OCI-LY3 (cell line): ENCODE data around the gene BAG3.
"Not testable (repeated sequence)": the region's sequence is repeated elsewhere in the genome, so short reads cannot be mapped to it uniquely, and the experiment has no call there.

ENCODE experiments used
- H2AFZ ChIP-seq: fragments of 200-600, 300-600 bp; shearing (Covaris generic); 2 replicates; pipeline ENCODE4 v1.6.0; 2014; ENCODE audit warnings: antibody characterized with exemption, low read depth, low read length
- H3K27ac ChIP-seq: fragments of 200-600, 300-600 bp; sonication (generic); 2 replicates; pipeline ENCODE4 v1.5.1; 2014; ENCODE audit warnings: mild to moderate bottlenecking, low read length, moderate library complexity, mixed read lengths
- H3K27me3 ChIP-seq: fragments of 200-600, 300-600 bp; sonication (generic); 2 replicates; pipeline ENCODE4 v1.6.1; 2014; ENCODE audit warnings: low read depth, low read length, mixed read lengths
- H3K36me3 ChIP-seq: fragments of 200-600, 300-600 bp; sonication (generic); replicated peaks from 2 replicates; pipeline ENCODE3; 2014; ENCODE audit warnings: low read depth, low read length, mixed read lengths
- H3K4me1 ChIP-seq: fragments of 300-600, 200-600 bp; sonication (generic); 2 replicates; pipeline ENCODE4 v1.6.1; 2014; ENCODE audit warnings: low read length, mixed read lengths
- H3K4me2 ChIP-seq: fragments of 200-600, 300-600 bp; sonication (generic); 2 replicates; pipeline ENCODE4 v1.6.1; 2014; ENCODE audit warnings: low read length, mixed read lengths
- H3K4me3 ChIP-seq: fragments of 300-600, 200-600 bp; sonication (generic); 2 replicates; pipeline ENCODE4 v1.5.1; 2014; ENCODE audit warnings: antibody characterized with exemption, mild to moderate bottlenecking, low read length, moderate library complexity
- H3K79me2 ChIP-seq: fragments of 300-600, 200-600 bp; shearing (Covaris generic); 2 replicates; pipeline ENCODE4 v1.6.1; 2014; ENCODE audit warnings: mild to moderate bottlenecking, low read length, mixed read lengths
- H3K9ac ChIP-seq: fragments of 300-600, 200-600 bp; shearing (Covaris generic); 2 replicates; pipeline ENCODE4 v1.6.0; 2014; ENCODE audit warnings: mild to moderate bottlenecking, low read length, moderate library complexity
- H3K9me3 ChIP-seq: fragments of 200-600, 300-600 bp; shearing (Covaris generic); 2 replicates; pipeline ENCODE4 v1.6.1; 2014; ENCODE audit warnings: low read length, mixed read lengths; ENCODE audit not compliant: insufficient read depth
- H4K20me1 ChIP-seq: fragments of 200-600, 300-600 bp; sonication (generic); 2 replicates; pipeline ENCODE4 v1.6.1; 2016; ENCODE audit warnings: low read length, mixed read lengths; ENCODE audit not compliant: insufficient read depth
- CTCF ChIP-seq: fragments of 200-600, 300-600 bp; sonication (generic); IDR thresholded peaks from 2 replicates; pipeline ENCODE4 v1.5.1; 2014; ENCODE audit warnings: antibody characterized with exemption, low read length, low read depth
- EZH2phosphoT487 ChIP-seq: fragments of 200-600 bp; shearing (Covaris generic); IDR thresholded peaks from 2 replicates; pipeline ENCODE4 v1.6.1; 2018; ENCODE audit warnings: antibody characterized with exemption, mixed run types, low read depth

Gene BAG3

GRCh38 chr10:119614686-119615085 lies 36.5 kb upstream of the BAG3 start:
- no peak overlapping the region for H2AFZ ChIP-seq
- no peak overlapping the region for H3K9ac ChIP-seq
- no peaks in the 10 kb centered on the region for H3K79me2 ChIP-seq
- TF ChIP-seq EZH2phosphoT487 = no peak
- no peak for TF ChIP-seq CTCF
- H3K4me3 ChIP-seq = no peak overlapping the region
- H3K36me3 ChIP-seq = no peaks in the 10 kb centered on the region
- H3K4me2 ChIP-seq = no peak overlapping the region
- H4K20me1 ChIP-seq = no peaks in the 10 kb centered on the region
- no peak overlapping the region for H3K27ac ChIP-seq
- peaks cover 12% of the 10 kb centered on the region for H3K4me1 ChIP-seq
- H3K27me3 ChIP-seq = no peaks in the 10 kb centered on the region
- no peaks in the 10 kb centered on the region for H3K9me3 ChIP-seq

GRCh38 chr10:119616882-119617570 lies 34.2 kb upstream of the BAG3 start:
- Histone ChIP-seq H3K4me3 (no peak overlapping the region), H3K9ac (no peak overlapping the region), H2AFZ (no peak overlapping the region), H3K9me3 (no peaks in the 10 kb centered on the region), H3K27me3 (no peaks in the 10 kb centered on the region), H3K4me1 (peaks cover 12% of the 10 kb centered on the region), H3K79me2 (no peaks in the 10 kb centered on the region), H3K36me3 (no peaks in the 10 kb centered on the region), H3K4me2 (no peak overlapping the region), H4K20me1 (no peaks in the 10 kb centered on the region), H3K27ac (no peak overlapping the region)
- TF ChIP-seq EZH2phosphoT487 (no peak), CTCF (no peak)

- H3K4me2 ChIP-seq = no peak overlapping the region
- H3K79me2 ChIP-seq = no peaks in the 10 kb centered on the region
- H2AFZ ChIP-seq = no peak overlapping the region
- no peaks in the 10 kb centered on the region for H3K36me3 ChIP-seq
- H4K20me1 ChIP-seq = no peaks in the 10 kb centered on the region
- no peaks in the 10 kb centered on the region for H3K27me3 ChIP-seq
- TF ChIP-seq EZH2phosphoT487 (no peak), CTCF (no peak)
- no peaks in the 10 kb centered on the region for H3K9me3 ChIP-seq
- H3K27ac ChIP-seq = no peak overlapping the region
- H3K4me1 ChIP-seq = peaks cover 12% of the 10 kb centered on the region
- H3K4me3 ChIP-seq = no peak overlapping the region
- no peak overlapping the region for H3K9ac ChIP-seq
Measured at GRCh38 chr10:119619215-119619614, 32.0 kb upstream of the BAG3 start.

- not testable (repeated sequence) for H3K9me3 ChIP-seq, H3K27me3 ChIP-seq, H3K27ac ChIP-seq, H3K79me2 ChIP-seq, H3K36me3 ChIP-seq, H4K20me1 ChIP-seq, H3K4me3 ChIP-seq, H3K4me2 ChIP-seq, H3K9ac ChIP-seq, H2AFZ ChIP-seq
- peaks cover 12% of the 10 kb centered on the region for H3K4me1 ChIP-seq
Measured at GRCh38 chr10:119619811-119620210, 31.4 kb upstream of the BAG3 start.
